Measurements from ENCODE around the gene TAP1. TPM values are rescaled to one million over a fixed set of nuclear protein-coding genes. Genes with fewer than 3 reads are reported as not detected.

The TAP1 gene
- 12.1 and 12.7 TPM in 2 replicates for total RNA-seq (2021)
- long read RNA-seq, transcript TAP1-201 (11 exons, 2,959 nt), result major isoform, 149 of 152 reads
- long read RNA-seq, partial matches to known transcripts, result 0 of 152 reads
- long read RNA-seq, other reads (novel, unspliced or antisense), result 3 of 152 reads

GRCh38 chr6:32853541-32854375, at the start of gene TAP1, which contains the start of gene PSMB9:
TSS of gene TAP1 (minus strand) at chr6:32853704. CDS start at chr6:32853636, 68 bp downstream.
TSS of gene PSMB9 (plus strand) at chr6:32854192. CDS start at chr6:32854230, 38 bp downstream.
- no peaks in the 10 kb centered on the region for H3K9me3 ChIP-seq (ENCODE audit: control insufficient read depth, low read depth, low read length)
- no peak within 1 kb of the TSS for H2BK12ac ChIP-seq (ENCODE audit: insufficient read length, low read depth, low read length)
- no peak within 1 kb of the TSS for H3K4ac ChIP-seq (ENCODE audit: low read depth, low read length)
- no peak within 1 kb of the TSS for H3K56ac ChIP-seq (ENCODE audit: insufficient read length, low read depth, low read length)
- peak within 1 kb of the TSS in 2 of 3 experiments; percentile 87 to 92; a peak in 5 of 7 replicates for H3K27ac Mint-ChIP-seq
- no CpG with 5 or more reads among the region's 68 CpGs for WGBS (ENCODE audit: extremely low coverage, insufficient read length, low lambda C conversion rate)
- peak within 1 kb of the TSS; percentile 89 to 92 for H3K4me3 Mint-ChIP-seq
- H3K9me3 Mint-ChIP-seq, result no peaks in the 10 kb centered on the region
- H2BK20ac ChIP-seq (ENCODE audit: low read depth, low read length, poor library complexity, severe bottlenecking), result no peak within 1 kb of the TSS
- peaks cover 14 to 21% of the 10 kb centered on the region in 2 experiments for H3K4me1 Mint-ChIP-seq
- H3K9ac ChIP-seq (ENCODE audit: extremely low read depth, insufficient read length, low read length), result no peak within 1 kb of the TSS
- H3K4me1 ChIP-seq (ENCODE audit: insufficient read depth, low read length), result no peaks in the 10 kb centered on the region; the same call in 1 of the 2 replicates
- TF ChIP-seq CTCF (conservative IDR thresholded peaks at IDR 0.05), result peak; percentile 71
- H3K18ac ChIP-seq (ENCODE audit: insufficient read length, low read depth, low read length), result peak within 1 kb of the TSS; percentile 72
- H3K14ac ChIP-seq (ENCODE audit: insufficient read depth, low read length), result peak within 1 kb of the TSS; percentile 85
- peak within 1 kb of the TSS; percentile 96 for H3K4me2 ChIP-seq (ENCODE audit: insufficient read depth, insufficient read length, low read length)
- no peaks in the 10 kb centered on the region for H3K79me1 ChIP-seq (ENCODE audit: insufficient read depth, low read depth, low read length, poor library complexity, severe bottlenecking)
- no peak within 1 kb of the TSS for H2AK5ac ChIP-seq (ENCODE audit: insufficient read length, low read length)
- H3T11ph ChIP-seq (ENCODE audit: low read length), result no peak within 1 kb of the TSS
- H2AFZ ChIP-seq (ENCODE audit: low read length), result peak within 1 kb of the TSS; percentile 51
- no peak within 1 kb of the TSS for H4K8ac ChIP-seq (replicated peaks; ENCODE audit: insufficient read length, low read depth, low read length)
- H3K27me3 ChIP-seq (ENCODE audit: insufficient read depth, low read length), result peaks cover 6% of the 10 kb centered on the region; the same call in 1 of the 2 replicates
- H3K36me3 Mint-ChIP-seq (ENCODE audit: insufficient read depth in 1 of 3, low read depth in 3 of 3), result peaks cover 0 to 12% (median 5%) of the 10 kb centered on the region in 3 experiments; a peak in 5 of 7 replicates
- peak; percentile 95 for DNase-seq
- H3K23me2 ChIP-seq (ENCODE audit: insufficient read length, low read depth, low read length, poor library complexity, severe bottlenecking), result peaks cover 16% of the 10 kb centered on the region
- H3K27ac ChIP-seq (ENCODE audit: insufficient read length, low read depth, low read length), result no peak within 1 kb of the TSS
- H3K23ac ChIP-seq (ENCODE audit: insufficient read length, low read depth, low read length), result no peak within 1 kb of the TSS
- H2BK120ac ChIP-seq (ENCODE audit: low read depth, low read length, poor library complexity, severe bottlenecking), result no peak within 1 kb of the TSS
- no peak within 1 kb of the TSS for H2BK5ac ChIP-seq (ENCODE audit: insufficient read length, low read length)
- no peak within 1 kb of the TSS for H2BK15ac ChIP-seq (ENCODE audit: low read depth, low read length)
- H3K27me3 Mint-ChIP-seq (ENCODE audit: low read depth), result peaks cover 73% of the 10 kb centered on the region
- H4K91ac ChIP-seq (ENCODE audit: insufficient read length, low read depth, low read length), result no peak within 1 kb of the TSS
- H4K5ac ChIP-seq (ENCODE audit: insufficient read length, low read depth, low read length), result no peak within 1 kb of the TSS
- no peaks in the 10 kb centered on the region for H3K79me2 ChIP-seq (ENCODE audit: insufficient read depth, low read length)
- H4K20me1 ChIP-seq (ENCODE audit: control insufficient read depth, insufficient read depth, insufficient read length), result no peaks in the 10 kb centered on the region
